HepG2 (cell line): ENCODE results near the gene S100A16. TPM values are rescaled to one million over a fixed set of nuclear protein-coding genes. Genes with fewer than 3 reads are reported as not detected.

Experiments
- CBFB ChIP-seq: sonication (generic); formaldehyde crosslinking; IDR thresholded peaks from 2 replicates; pipeline ENCODE4 v1.4.0; 2020; ENCODE audit warnings: missing genetic modification reagents
- CBX5 ChIP-seq: sonication (generic); formaldehyde crosslinking; IDR thresholded peaks from 2 replicates; pipeline ENCODE4 v1.4.0; 2020; ENCODE audit warnings: missing genetic modification reagents, borderline replicate concordance
- CHD4 ChIP-seq: fragments of 200-600 bp; sonication (generic); IDR thresholded peaks from 2 replicates; pipeline ENCODE4 v1.7.0; 2017; ENCODE audit warnings: mild to moderate bottlenecking, low read length, borderline replicate concordance
- CREM ChIP-seq, 2 experiments: sonication (generic) in 1 of 2; formaldehyde crosslinking in 1 of 2; IDR thresholded peaks; 2 replicates each; pipeline versions ENCODE4 v1.4.0 to v1.6.1; 2016 to 2020; ENCODE audit warnings: antibody characterized with exemption in 1 of 2, mild to moderate bottlenecking in 1 of 2, missing genetic modification reagents in 1 of 2
- GTF2F1 ChIP-seq: fragments of 150-350 bp; IDR thresholded peaks from 2 replicates; pipeline ENCODE4 v1.6.1; 2014; ENCODE audit warnings: low read length
- HCFC1 ChIP-seq: fragments of 150-350 bp; IDR thresholded peaks from 2 replicates; pipeline ENCODE4 v1.6.1; 2014; ENCODE audit warnings: low read depth, low read length
- IRX3 ChIP-seq: sonication (generic); formaldehyde crosslinking; IDR thresholded peaks from 2 replicates; pipeline ENCODE4 v1.8.1; 2023; ENCODE audit warnings: mild to moderate bottlenecking, low read depth, missing genetic modification reagents, borderline replicate concordance
- SOX13 ChIP-seq, 3 experiments: fragments of 450-650 bp in 1 of 3; sonication (generic) in 1 of 3; formaldehyde crosslinking in 1 of 3; IDR thresholded peaks in 2 of 3; conservative IDR thresholded peaks in 1 of 3; 2 replicates each; pipeline versions ENCODE4 v1.5.0 to v1.6.1; 2016 to 2020; ENCODE audit warnings: antibody characterized with exemption in 1 of 3, mild to moderate bottlenecking in 1 of 3, missing compliant biosample characterization in 1 of 3, missing genetic modification reagents in 1 of 3, moderate library complexity in 1 of 3
- SOX5 ChIP-seq: IDR thresholded peaks from 2 replicates; pipeline ENCODE4 v1.6.1; 2016; ENCODE audit warnings: borderline replicate concordance
- TAF15 ChIP-seq: fragments of 200-400 bp; formaldehyde crosslinking; IDR thresholded peaks from one replicate; pipeline ENCODE4 v1.6.1; 2018; ENCODE audit warnings: mild to moderate bottlenecking, low read depth, low read length; ENCODE audit not compliant: poor library complexity, severe bottlenecking
- TCF7L2 ChIP-seq: IDR thresholded peaks from 2 replicates; pipeline ENCODE4 v1.6.1; 2011; ENCODE audit warnings: mild to moderate bottlenecking, low read depth, low read length, moderate library complexity
- ZNF230 ChIP-seq: sonication (generic); formaldehyde crosslinking; IDR thresholded peaks from 2 replicates; pipeline ENCODE4 v1.4.0; 2020; ENCODE audit warnings: mild to moderate bottlenecking, missing genetic modification reagents
- ZNF317 ChIP-seq: sonication (generic); formaldehyde crosslinking; IDR thresholded peaks from 2 replicates; pipeline ENCODE4 v1.5.0; 2020; ENCODE audit warnings: mild to moderate bottlenecking, missing genetic modification reagents
- ZNF33A ChIP-seq: sonication (generic); formaldehyde crosslinking; IDR thresholded peaks from 2 replicates; pipeline ENCODE4 v1.5.1; 2020; ENCODE audit warnings: missing genetic modification reagents, mild to moderate bottlenecking, moderate library complexity, borderline replicate concordance
- polyA plus RNA-seq, 8 experiments: library from polyadenylated mRNA; depleted of rRNA in 3 of 8; stranded (reverse) in 7 of 8; unstranded in 1 of 8; fragments of >200 nt; fragmentation: Illumina TruSeq in 4 of 8; extraction: Trizol in 4 of 8; gene quantifications; 2 replicates each; pipeline versions ENCODE4 v1.2.1 to v1.2.3, GENCODE V29; 2011 to 2016; ENCODE audit warnings: low read depth in 4 of 8, missing spikeins in 1 of 8, mixed read lengths in 1 of 8; ENCODE audit not compliant: insufficient read depth in 1 of 8
- total RNA-seq, 5 experiments: library from RNA; depleted of rRNA; stranded (reverse); fragments of >200 nt; fragmentation: Illumina TruSeq; extraction: Trizol; gene quantifications; 2 replicates each; pipeline ENCODE4 v1.2.3, GENCODE V29; 2016; ENCODE audit warnings: low read depth in 1 of 5
- TF ChIP-seq, protein P1 (sequence below): sonication (generic); formaldehyde crosslinking; IDR thresholded peaks from 2 replicates; pipeline ENCODE4 v1.5.1; 2020; ENCODE audit warnings: mild to moderate bottlenecking, moderate library complexity, missing genetic modification reagents
- TF ChIP-seq, protein P2 (sequence below): IDR thresholded peaks from 2 replicates; pipeline ENCODE4 v1.6.1; 2016; ENCODE audit warnings: missing genetic modification reagents, missing compliant biosample characterization
- TF ChIP-seq, protein P3 (sequence below), 2 experiments: IDR thresholded peaks; 2 replicates each; pipeline ENCODE4 v1.6.1; 2011 to 2012; ENCODE audit warnings: low read length in 2 of 2, borderline replicate concordance in 1 of 2, low read depth in 1 of 2, mild to moderate bottlenecking in 1 of 2, moderate library complexity in 1 of 2
- TF ChIP-seq, protein P4 (sequence below): IDR thresholded peaks from 2 replicates; pipeline ENCODE4 v1.6.1; 2016; ENCODE audit warnings: low read depth, borderline replicate concordance

Gene S100A16
- total and polyA plus RNA-seq, 2 of the 13 experiments (the other 11 are each of a cell fraction or from before 2014, with no cell fraction given), result 46.0 to 195 TPM

DNA sequence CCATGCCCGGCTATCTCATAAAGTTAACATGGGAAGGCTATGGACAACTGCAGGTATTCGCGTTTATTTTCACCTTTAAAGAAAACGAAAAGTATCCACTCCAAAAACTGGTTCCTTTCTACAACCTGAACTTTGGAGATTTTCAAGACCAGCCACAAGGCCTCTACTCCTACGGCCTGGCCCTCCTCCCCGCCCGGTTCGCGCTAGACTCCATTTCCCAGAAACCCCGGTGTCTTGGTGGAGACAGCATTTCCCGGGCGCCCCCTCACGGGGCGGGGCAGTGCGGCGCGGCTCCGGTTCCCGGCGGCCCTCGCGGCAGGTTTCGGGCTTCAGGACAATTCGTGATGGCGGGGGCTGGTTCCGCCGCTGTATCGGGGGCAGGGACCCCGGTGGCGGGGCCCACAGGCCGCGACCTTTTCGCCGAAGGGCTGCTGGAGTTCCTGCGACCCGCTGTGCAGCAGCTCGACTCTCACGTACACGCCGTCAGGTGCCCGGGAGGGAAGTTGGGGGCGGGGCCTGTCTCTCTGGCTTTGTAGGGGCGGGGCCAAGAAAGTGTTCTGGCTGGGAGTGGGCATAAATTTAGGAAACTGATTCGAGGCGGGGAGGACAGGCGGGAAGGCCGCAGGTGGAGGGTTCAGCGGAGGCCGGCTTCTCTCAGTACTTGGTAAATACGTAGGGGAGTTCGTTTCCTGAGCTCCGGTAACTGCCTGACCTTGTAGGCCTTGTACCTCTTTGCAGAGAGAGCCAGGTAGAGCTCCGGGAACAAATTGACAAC is 45.6 kb upstream of the S100A16 start, which contains the start of gene SNAPIN (continued):
- TF ChIP-seq ZNF230, result peak; percentile 53; the same call in 1 of the 2 replicates
- no peak for TF ChIP-seq IRX3 (CRISPR knock-in tag)
- TF ChIP-seq SOX13 (IDR thresholded peaks at IDR 0.05), result no peak
- peak in 1 of 2 experiments; percentile 10; a peak in 1 of 4 replicates for TF ChIP-seq SOX13 (CRISPR knock-in tag; conservative IDR thresholded peaks at IDR 0.05 in 1 of 2, IDR thresholded peaks at IDR 0.05 in 1 of 2)
- TF ChIP-seq, protein P1, sequence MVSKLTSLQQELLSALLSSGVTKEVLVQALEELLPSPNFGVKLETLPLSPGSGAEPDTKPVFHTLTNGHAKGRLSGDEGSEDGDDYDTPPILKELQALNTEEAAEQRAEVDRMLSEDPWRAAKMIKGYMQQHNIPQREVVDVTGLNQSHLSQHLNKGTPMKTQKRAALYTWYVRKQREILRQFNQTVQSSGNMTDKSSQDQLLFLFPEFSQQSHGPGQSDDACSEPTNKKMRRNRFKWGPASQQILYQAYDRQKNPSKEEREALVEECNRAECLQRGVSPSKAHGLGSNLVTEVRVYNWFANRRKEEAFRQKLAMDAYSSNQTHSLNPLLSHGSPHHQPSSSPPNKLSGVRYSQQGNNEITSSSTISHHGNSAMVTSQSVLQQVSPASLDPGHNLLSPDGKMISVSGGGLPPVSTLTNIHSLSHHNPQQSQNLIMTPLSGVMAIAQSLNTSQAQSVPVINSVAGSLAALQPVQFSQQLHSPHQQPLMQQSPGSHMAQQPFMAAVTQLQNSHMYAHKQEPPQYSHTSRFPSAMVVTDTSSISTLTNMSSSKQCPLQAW (CRISPR knock-in tag), result peak; percentile 85
- TF ChIP-seq TAF15, result peak; percentile 52
- peak; percentile 26; the same call in 1 of the 2 replicates for TF ChIP-seq SOX5 (CRISPR knock-in tag)
- TF ChIP-seq CREM (IDR thresholded peaks at IDR 0.05), result peak; percentile 65
- no peak for TF ChIP-seq CREM (CRISPR knock-in tag; IDR thresholded peaks at IDR 0.05)
- TF ChIP-seq GTF2F1, result no peak
- no peak for TF ChIP-seq TCF7L2
- peak; percentile 76 for TF ChIP-seq HCFC1
- TF ChIP-seq, protein P2, sequence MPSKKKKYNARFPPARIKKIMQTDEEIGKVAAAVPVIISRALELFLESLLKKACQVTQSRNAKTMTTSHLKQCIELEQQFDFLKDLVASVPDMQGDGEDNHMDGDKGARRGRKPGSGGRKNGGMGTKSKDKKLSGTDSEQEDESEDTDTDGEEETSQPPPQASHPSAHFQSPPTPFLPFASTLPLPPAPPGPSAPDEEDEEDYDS (CRISPR knock-in tag), result peak; percentile 59; the same call in 1 of the 2 replicates
- TF ChIP-seq CBFB (CRISPR knock-in tag), result 0 out of 2 replicates have a peak, but pooled peaks have one; percentile 22
- peak; percentile 78; the same call in 1 of the 2 replicates for TF ChIP-seq ZNF317 (CRISPR knock-in tag)
- TF ChIP-seq ZNF33A (CRISPR knock-in tag), result 0 out of 2 replicates have a peak, but pooled peaks have one; percentile 25
- TF ChIP-seq, protein P3, sequence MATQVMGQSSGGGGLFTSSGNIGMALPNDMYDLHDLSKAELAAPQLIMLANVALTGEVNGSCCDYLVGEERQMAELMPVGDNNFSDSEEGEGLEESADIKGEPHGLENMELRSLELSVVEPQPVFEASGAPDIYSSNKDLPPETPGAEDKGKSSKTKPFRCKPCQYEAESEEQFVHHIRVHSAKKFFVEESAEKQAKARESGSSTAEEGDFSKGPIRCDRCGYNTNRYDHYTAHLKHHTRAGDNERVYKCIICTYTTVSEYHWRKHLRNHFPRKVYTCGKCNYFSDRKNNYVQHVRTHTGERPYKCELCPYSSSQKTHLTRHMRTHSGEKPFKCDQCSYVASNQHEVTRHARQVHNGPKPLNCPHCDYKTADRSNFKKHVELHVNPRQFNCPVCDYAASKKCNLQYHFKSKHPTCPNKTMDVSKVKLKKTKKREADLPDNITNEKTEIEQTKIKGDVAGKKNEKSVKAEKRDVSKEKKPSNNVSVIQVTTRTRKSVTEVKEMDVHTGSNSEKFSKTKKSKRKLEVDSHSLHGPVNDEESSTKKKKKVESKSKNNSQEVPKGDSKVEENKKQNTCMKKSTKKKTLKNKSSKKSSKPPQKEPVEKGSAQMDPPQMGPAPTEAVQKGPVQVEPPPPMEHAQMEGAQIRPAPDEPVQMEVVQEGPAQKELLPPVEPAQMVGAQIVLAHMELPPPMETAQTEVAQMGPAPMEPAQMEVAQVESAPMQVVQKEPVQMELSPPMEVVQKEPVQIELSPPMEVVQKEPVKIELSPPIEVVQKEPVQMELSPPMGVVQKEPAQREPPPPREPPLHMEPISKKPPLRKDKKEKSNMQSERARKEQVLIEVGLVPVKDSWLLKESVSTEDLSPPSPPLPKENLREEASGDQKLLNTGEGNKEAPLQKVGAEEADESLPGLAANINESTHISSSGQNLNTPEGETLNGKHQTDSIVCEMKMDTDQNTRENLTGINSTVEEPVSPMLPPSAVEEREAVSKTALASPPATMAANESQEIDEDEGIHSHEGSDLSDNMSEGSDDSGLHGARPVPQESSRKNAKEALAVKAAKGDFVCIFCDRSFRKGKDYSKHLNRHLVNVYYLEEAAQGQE (IDR thresholded peaks at IDR 0.05; ENCODE audit: borderline replicate concordance in 1 of 2, low read depth in 1 of 2, low read length in 2 of 2), result peak in 1 of 2 experiments; percentile 50; a peak in 1 of 4 replicates
- TF ChIP-seq, protein P4, sequence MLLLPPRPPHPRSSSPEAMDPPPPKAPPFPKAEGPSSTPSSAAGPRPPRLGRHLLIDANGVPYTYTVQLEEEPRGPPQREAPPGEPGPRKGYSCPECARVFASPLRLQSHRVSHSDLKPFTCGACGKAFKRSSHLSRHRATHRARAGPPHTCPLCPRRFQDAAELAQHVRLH (CRISPR knock-in tag), result peak; percentile 80; the same call in 1 of the 2 replicates
- no peak for TF ChIP-seq CHD4
- TF ChIP-seq CBX5 (CRISPR knock-in tag), result peak; percentile 42; the same call in 1 of the 2 replicates
